K562 (cell line): Measurements from ENCODE around the gene PSME4. TPM values are rescaled to one million over a fixed set of nuclear protein-coding genes. Genes with fewer than 3 reads are reported as not detected.

ENCODE experiments used
- ATAC-seq: fragments of 200-7000 bp; cut with Tn5 transposase; 3 replicates; pipeline ENCODE4 v1.9.1; 2020; ENCODE audit warnings: moderate library complexity
- BruUV-seq: library from RNA; stranded (reverse); fragments of 400-500 nt; replicated peaks from 2 replicates; lab custom pipeline; 2021; lab: Mats Ljungman, UMichigan
- CTCF ChIA-PET: fragments of 300-600 bp; formaldehyde crosslinking; extraction: SDS; loops from one replicate; lab custom pipeline; 2021; ENCODE audit warnings: low intra/inter-chr PET ratio; lab: Yijun Ruan, JAX
- POLR2A ChIA-PET: fragments of 300-600, 350-650 bp; sonication (Branson Sonifier 250); formaldehyde crosslinking; extraction: SDS; loops from one replicate; lab custom pipeline; 2021; ENCODE audit warnings: antibody characterized with exemption, inconsistent platforms; lab: Yijun Ruan, JAX
- DNase-seq, 4 experiments: peaks; one replicate each; pipeline versions ENCODE4 v3.0.0 to v3.0.0-alpha.2; 2011 to 2018; ENCODE audit warnings: low spot score in 3 of 4, mixed read lengths in 3 of 4; ENCODE audit errors: extremely low read depth in 1 of 4
- FAIRE-seq: peaks from 2 replicates; lab custom pipeline; 2011; peaks lifted over from hg19 to GRCh38; lab: Jason Lieb, UNC
- H2AFZ ChIP-seq: 2 replicates; pipeline ENCODE4 v1.6.0; 2011; ENCODE audit warnings: low read depth, low read length, control low read depth, inconsistent platforms
- H3K27ac ChIP-seq: fragments of 200-600 bp; 3 replicates; pipeline ENCODE4 v1.8.0; 2011; ENCODE audit warnings: low read depth, mild to moderate bottlenecking, control low read depth, inconsistent platforms, low read length, moderate library complexity, mixed read lengths; ENCODE audit errors: extremely low read depth
- H3K27me3 ChIP-seq, 2 experiments: fragments of 300-600 bp in 1 of 2; 2 replicates in 1 of 2; 3 replicates in 1 of 2; pipeline versions ENCODE4 v1.6.0 to v1.8.0; 2011; ENCODE audit warnings: inconsistent platforms in 2 of 2, low read length in 2 of 2, mild to moderate bottlenecking in 1 of 2, mixed read lengths in 1 of 2, moderate library complexity in 1 of 2; ENCODE audit not compliant: control insufficient read depth in 2 of 2, insufficient read depth in 2 of 2
- H3K36me3 ChIP-seq: fragments of 300-600 bp; 3 replicates; pipeline ENCODE4 v1.8.0; 2011; ENCODE audit warnings: mild to moderate bottlenecking, low read length, inconsistent platforms; ENCODE audit not compliant: control insufficient read depth, insufficient read depth
- H3K4me1 ChIP-seq, 2 experiments: fragments of 200-600 bp in 1 of 2; replicated peaks in 1 of 2; 2 replicates in 1 of 2; 3 replicates in 1 of 2; pipeline versions ENCODE4 v1.5.1 to v1.8.0; 2011; ENCODE audit warnings: inconsistent platforms in 2 of 2, low read length in 2 of 2, mild to moderate bottlenecking in 1 of 2, mixed read lengths in 1 of 2, moderate library complexity in 1 of 2; ENCODE audit not compliant: control insufficient read depth in 2 of 2, insufficient read depth in 2 of 2
- H3K4me2 ChIP-seq: 2 replicates; pipeline ENCODE4 v1.6.1; 2011; ENCODE audit warnings: low read length, control low read depth, inconsistent platforms, mixed read lengths; ENCODE audit not compliant: insufficient read depth
- H3K4me3 ChIP-seq: fragments of 200-600 bp; sonication (generic), shearing (Covaris generic); 2 replicates; pipeline ENCODE4 v1.5.1; 2016; ENCODE audit warnings: control low read depth, inconsistent platforms
- H3K79me2 ChIP-seq: fragments of 200-600 bp; 3 replicates; pipeline ENCODE4 v1.8.0; 2011; ENCODE audit warnings: low read length, inconsistent platforms; ENCODE audit not compliant: control insufficient read depth, insufficient read depth
- H3K9ac ChIP-seq, 2 experiments: 2 replicates each; pipeline versions ENCODE4 v1.6.0 to v1.6.1; 2011; ENCODE audit warnings: low read depth in 2 of 2, low read length in 2 of 2, control low read depth in 1 of 2, inconsistent platforms in 1 of 2, mild to moderate bottlenecking in 1 of 2, mixed read lengths in 1 of 2; ENCODE audit not compliant: insufficient read depth in 1 of 2
- H3K9me1 ChIP-seq: one replicate; pipeline ENCODE4 v1.6.0; 2011; ENCODE audit warnings: inconsistent platforms, mild to moderate bottlenecking, low read length, moderate library complexity; ENCODE audit not compliant: control insufficient read depth, insufficient read depth
- H3K9me3 ChIP-seq: replicated peaks from 2 replicates; pipeline ENCODE4 v1.5.1; 2011; ENCODE audit warnings: low read depth, low read length, inconsistent platforms; ENCODE audit not compliant: control insufficient read depth, insufficient read depth
- H4K20me1 ChIP-seq: replicated peaks from 2 replicates; pipeline ENCODE4 v1.6.1; 2011; ENCODE audit warnings: low read length, inconsistent platforms, mixed read lengths; ENCODE audit not compliant: control insufficient read depth, insufficient read depth
- OTX1 ChIP-seq: fragments of 450-650 bp; formaldehyde crosslinking; IDR thresholded peaks from 2 replicates; pipeline ENCODE4 v1.4.0; 2022; ENCODE audit warnings: mild to moderate bottlenecking
- PCBP2 ChIP-seq: fragments of 200-400 bp; formaldehyde crosslinking; IDR thresholded peaks from 2 replicates; pipeline ENCODE4 v1.6.1; 2018; ENCODE audit warnings: low read length, low read depth, mild to moderate bottlenecking, moderate library complexity; ENCODE audit not compliant: poor library complexity, severe bottlenecking
- PHF8 ChIP-seq: fragments of 200-600 bp; sonication (generic); IDR thresholded peaks from 2 replicates; pipeline ENCODE4 v1.6.1; 2012; ENCODE audit warnings: mixed run types, mild to moderate bottlenecking, inconsistent platforms, low read length, moderate library complexity, borderline replicate concordance
- ZNF23 ChIP-seq: fragments of 250-450 bp; sonication (Bioruptor Pico); IDR thresholded peaks from 2 replicates; pipeline ENCODE4 v1.4.0; 2020; ENCODE audit warnings: mild to moderate bottlenecking
- ZNF324 ChIP-seq: fragments of 250-450 bp; sonication (Bioruptor Pico); IDR thresholded peaks from 2 replicates; pipeline ENCODE4 v1.4.0; 2020; ENCODE audit warnings: mild to moderate bottlenecking
- ZNF347 ChIP-seq: fragments of 450-650 bp; formaldehyde crosslinking; IDR thresholded peaks from 2 replicates; pipeline ENCODE4 v1.4.0; 2020; ENCODE audit warnings: low read depth, mild to moderate bottlenecking, moderate library complexity
- ZNF551 ChIP-seq: fragments of 250-450 bp; sonication (Bioruptor Pico); IDR thresholded peaks from 2 replicates; pipeline ENCODE4 v1.5.0; 2021; ENCODE audit warnings: mild to moderate bottlenecking, moderate library complexity
- WGBS: fragments of 100-300 bp; shearing (Covaris generic); methylation state at CpG from one replicate; pipeline ENCODE4 v1.1.6; 2016; ENCODE audit warnings: low coverage, mixed read lengths; ENCODE audit not compliant: insufficient coverage; ENCODE audit errors: missing lambda C conversion rate; 5-methylcytosine and 5-hydroxymethylcytosine counted together
- in situ Hi-C: fragments of 300-500 bp; cut with MboI; formaldehyde crosslinking; loops from 4 replicates; pipeline ENCODE4 v1.15.0; 2018; ENCODE audit warnings: inconsistent platforms, mixed read lengths
- intact Hi-C: fragments of 100-400 bp; cut with micrococcal nuclease; formaldehyde crosslinking; loops from 2 replicates; pipeline ENCODE4 v1.14.2; 2022
- polyA plus RNA-seq, 8 experiments: library from polyadenylated mRNA; depleted of rRNA in 4 of 8; stranded (reverse) in 5 of 8; unstranded in 3 of 8; fragments of >200 nt; fragmentation: Nextera tagmentation in 2 of 8; fragmentation: Illumina TruSeq in 1 of 8; extraction: Ambion mirVana in 2 of 8; extraction: Trizol in 1 of 8; gene quantifications; 2 replicates each; pipeline versions ENCODE4 v1.2.1 to v1.2.3, GENCODE V29; 2011 to 2014; ENCODE audit warnings: inconsistent platforms in 1 of 8, missing spikeins in 1 of 8
- total RNA-seq, 7 experiments: library from RNA; depleted of rRNA in 6 of 7; stranded (reverse); fragments of >200 nt in 6 of 7; fragmentation: Illumina TruSeq in 2 of 7; extraction: Trizol in 2 of 7; gene quantifications; 2 replicates each; pipeline versions ENCODE4 v1.2.1 to v1.2.3, GENCODE V29; 2011 to 2021; ENCODE audit warnings: low replicate concordance in 1 of 7
- TF ChIP-seq, protein P1 (sequence below), 2 experiments: fragments of 450-650 bp in 1 of 2; sonication (generic) in 1 of 2; formaldehyde crosslinking; conservative IDR thresholded peaks; 2 replicates each; pipeline versions ENCODE4 v1.4.0 to v1.8.1; 2020 to 2022; ENCODE audit warnings: mild to moderate bottlenecking in 1 of 2, missing genetic modification reagents in 1 of 2
- TF ChIP-seq, protein P2 (sequence below), 3 experiments: IDR thresholded peaks in 2 of 3; conservative IDR thresholded peaks in 1 of 3; 2 replicates each; pipeline ENCODE4 v1.5.1; 2011 to 2012; ENCODE audit warnings: low read length in 3 of 3, mild to moderate bottlenecking in 3 of 3, control low read depth in 2 of 3, improper control_type of control experiment in 1 of 3, inconsistent platforms in 1 of 3, low read depth in 1 of 3, mixed read lengths in 1 of 3, moderate library complexity in 1 of 3; ENCODE audit not compliant: insufficient read depth in 2 of 3
- TF ChIP-seq, protein P3 (sequence below): fragments of 250-450 bp; sonication (Bioruptor Pico); IDR thresholded peaks from 2 replicates; pipeline ENCODE4 v1.9.0; 2021; ENCODE audit warnings: mild to moderate bottlenecking
- TF ChIP-seq, protein P4 (sequence below), 2 experiments: fragments of 450-650 bp in 1 of 2; IDR thresholded peaks; 2 replicates each; pipeline ENCODE4 v1.6.1; 2011 to 2017; ENCODE audit warnings: low read depth in 2 of 2, antibody characterized with exemption in 1 of 2, borderline replicate concordance in 1 of 2, low read length in 1 of 2, mild to moderate bottlenecking in 1 of 2, mixed read lengths in 1 of 2; ENCODE audit not compliant: control insufficient read depth in 1 of 2
- TF ChIP-seq, protein P5 (sequence below): fragments of 450-650 bp; IDR thresholded peaks from 2 replicates; pipeline ENCODE4 v1.6.1; 2016; ENCODE audit warnings: antibody characterized with exemption

Gene PSME4
- total and polyA plus RNA-seq, 9 of the 15 experiments (the other 6 are each of a cell fraction or from before 2014, with no cell fraction given), result 24.3 to 77.8 (median 40.5) TPM

DNA sequence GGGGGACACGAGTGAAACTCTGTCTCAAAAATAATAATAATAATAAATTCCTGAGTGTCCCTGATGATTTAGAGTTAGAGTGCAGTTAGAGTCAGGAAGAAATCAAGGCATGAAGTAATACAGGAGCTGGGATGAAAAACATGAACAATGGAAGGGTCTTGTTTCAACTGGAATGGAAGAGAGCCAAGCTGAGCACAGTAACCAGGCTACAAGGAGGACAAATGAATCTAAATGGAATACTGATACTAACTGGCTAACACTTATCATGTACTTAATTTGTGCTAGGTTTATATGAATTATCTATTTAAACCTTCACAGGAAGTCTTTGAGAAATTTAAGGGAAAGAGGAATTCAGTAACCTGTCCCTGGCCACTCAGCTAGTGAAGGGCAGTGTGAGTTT, 38.8 kb upstream of the PSME4 start (continued):
- TF ChIP-seq, protein P1, sequence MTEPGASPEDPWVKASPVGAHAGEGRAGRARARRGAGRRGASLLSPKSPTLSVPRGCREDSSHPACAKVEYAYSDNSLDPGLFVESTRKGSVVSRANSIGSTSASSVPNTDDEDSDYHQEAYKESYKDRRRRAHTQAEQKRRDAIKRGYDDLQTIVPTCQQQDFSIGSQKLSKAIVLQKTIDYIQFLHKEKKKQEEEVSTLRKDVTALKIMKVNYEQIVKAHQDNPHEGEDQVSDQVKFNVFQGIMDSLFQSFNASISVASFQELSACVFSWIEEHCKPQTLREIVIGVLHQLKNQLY (CRISPR knock-in tag; conservative IDR thresholded peaks at IDR 0.05), result no peak

DNA sequence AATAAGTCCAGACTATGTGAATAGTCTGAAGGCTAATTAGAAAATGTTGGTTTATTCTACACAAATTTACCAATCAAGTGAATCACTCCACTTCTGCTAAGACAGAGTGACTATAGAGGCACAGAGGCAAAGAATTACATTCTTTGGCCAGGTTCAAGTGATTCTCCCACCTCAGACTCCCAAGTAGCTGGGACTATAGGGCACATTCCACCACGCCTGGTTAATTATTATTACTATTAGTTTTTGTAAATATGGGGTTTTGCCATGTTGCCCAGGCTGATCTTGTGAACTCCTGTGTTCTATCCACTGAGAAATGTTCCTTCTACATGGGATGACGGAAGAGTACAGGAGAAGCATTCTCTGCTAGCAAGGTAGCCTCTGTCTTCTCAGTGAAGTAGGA, 37.6 kb upstream of the PSME4 start:
- TF ChIP-seq, protein P2, sequence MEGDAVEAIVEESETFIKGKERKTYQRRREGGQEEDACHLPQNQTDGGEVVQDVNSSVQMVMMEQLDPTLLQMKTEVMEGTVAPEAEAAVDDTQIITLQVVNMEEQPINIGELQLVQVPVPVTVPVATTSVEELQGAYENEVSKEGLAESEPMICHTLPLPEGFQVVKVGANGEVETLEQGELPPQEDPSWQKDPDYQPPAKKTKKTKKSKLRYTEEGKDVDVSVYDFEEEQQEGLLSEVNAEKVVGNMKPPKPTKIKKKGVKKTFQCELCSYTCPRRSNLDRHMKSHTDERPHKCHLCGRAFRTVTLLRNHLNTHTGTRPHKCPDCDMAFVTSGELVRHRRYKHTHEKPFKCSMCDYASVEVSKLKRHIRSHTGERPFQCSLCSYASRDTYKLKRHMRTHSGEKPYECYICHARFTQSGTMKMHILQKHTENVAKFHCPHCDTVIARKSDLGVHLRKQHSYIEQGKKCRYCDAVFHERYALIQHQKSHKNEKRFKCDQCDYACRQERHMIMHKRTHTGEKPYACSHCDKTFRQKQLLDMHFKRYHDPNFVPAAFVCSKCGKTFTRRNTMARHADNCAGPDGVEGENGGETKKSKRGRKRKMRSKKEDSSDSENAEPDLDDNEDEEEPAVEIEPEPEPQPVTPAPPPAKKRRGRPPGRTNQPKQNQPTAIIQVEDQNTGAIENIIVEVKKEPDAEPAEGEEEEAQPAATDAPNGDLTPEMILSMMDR (IDR thresholded peaks at IDR 0.05 in 2 of 3, conservative IDR thresholded peaks at IDR 0.05 in 1 of 3; ENCODE audit: insufficient read depth in 2 of 3, low read depth in 1 of 3, low read length in 3 of 3), result no peak
- TF ChIP-seq OTX1 (CRISPR knock-in tag) (no peak), ZNF324 (CRISPR knock-in tag) (no peak), ZNF23 (CRISPR knock-in tag) (no peak), PHF8 (no peak), PCBP2 (no peak), ZNF347 (CRISPR knock-in tag) (no peak), ZNF551 (CRISPR knock-in tag) (no peak)
- TF ChIP-seq, protein P3, sequence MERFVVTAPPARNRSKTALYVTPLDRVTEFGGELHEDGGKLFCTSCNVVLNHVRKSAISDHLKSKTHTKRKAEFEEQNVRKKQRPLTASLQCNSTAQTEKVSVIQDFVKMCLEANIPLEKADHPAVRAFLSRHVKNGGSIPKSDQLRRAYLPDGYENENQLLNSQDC, result no peak
- TF ChIP-seq, protein P4, sequence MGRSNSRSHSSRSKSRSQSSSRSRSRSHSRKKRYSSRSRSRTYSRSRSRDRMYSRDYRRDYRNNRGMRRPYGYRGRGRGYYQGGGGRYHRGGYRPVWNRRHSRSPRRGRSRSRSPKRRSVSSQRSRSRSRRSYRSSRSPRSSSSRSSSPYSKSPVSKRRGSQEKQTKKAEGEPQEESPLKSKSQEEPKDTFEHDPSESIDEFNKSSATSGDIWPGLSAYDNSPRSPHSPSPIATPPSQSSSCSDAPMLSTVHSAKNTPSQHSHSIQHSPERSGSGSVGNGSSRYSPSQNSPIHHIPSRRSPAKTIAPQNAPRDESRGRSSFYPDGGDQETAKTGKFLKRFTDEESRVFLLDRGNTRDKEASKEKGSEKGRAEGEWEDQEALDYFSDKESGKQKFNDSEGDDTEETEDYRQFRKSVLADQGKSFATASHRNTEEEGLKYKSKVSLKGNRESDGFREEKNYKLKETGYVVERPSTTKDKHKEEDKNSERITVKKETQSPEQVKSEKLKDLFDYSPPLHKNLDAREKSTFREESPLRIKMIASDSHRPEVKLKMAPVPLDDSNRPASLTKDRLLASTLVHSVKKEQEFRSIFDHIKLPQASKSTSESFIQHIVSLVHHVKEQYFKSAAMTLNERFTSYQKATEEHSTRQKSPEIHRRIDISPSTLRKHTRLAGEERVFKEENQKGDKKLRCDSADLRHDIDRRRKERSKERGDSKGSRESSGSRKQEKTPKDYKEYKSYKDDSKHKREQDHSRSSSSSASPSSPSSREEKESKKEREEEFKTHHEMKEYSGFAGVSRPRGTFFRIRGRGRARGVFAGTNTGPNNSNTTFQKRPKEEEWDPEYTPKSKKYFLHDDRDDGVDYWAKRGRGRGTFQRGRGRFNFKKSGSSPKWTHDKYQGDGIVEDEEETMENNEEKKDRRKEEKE (IDR thresholded peaks at IDR 0.05; ENCODE audit: borderline replicate concordance in 1 of 2, control insufficient read depth in 1 of 2, low read depth in 2 of 2, low read length in 1 of 2), result no peak
- TF ChIP-seq, protein P5, sequence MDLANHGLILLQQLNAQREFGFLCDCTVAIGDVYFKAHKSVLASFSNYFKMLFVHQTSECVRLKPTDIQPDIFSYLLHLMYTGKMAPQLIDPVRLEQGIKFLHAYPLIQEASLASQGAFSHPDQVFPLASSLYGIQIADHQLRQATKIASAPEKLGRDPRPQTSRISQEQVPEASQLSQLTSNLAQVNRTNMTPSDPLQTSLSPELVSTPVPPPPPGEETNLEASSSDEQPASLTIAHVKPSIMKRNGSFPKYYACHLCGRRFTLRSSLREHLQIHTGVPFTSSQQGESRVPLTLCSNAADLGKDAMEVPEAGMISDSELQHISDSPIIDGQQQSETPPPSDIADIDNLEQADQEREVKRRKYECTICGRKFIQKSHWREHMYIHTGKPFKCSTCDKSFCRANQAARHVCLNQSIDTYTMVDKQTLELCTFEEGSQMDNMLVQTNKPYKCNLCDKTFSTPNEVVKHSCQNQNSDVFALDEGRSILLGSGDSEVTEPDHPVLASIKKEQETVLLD, result no peak
- no peaks in the 10 kb centered on the region; a peak in 1 of 5 replicates for H3K4me1 ChIP-seq
- BruUV-seq, result no TSS peak
- H3K9me1 ChIP-seq, result no peaks in the 10 kb centered on the region
- H4K20me1 ChIP-seq, result no peaks in the 10 kb centered on the region
- WGBS, result 71% methylated on average over 2 of the region's 2 CpGs
- H2AFZ ChIP-seq, result no peak overlapping the region
- ChIA-PET CTCF (no interaction called here), POLR2A (no interaction called here)
- no peak for ATAC-seq
- no peak overlapping the region for H3K4me2 ChIP-seq
- FAIRE-seq, result no peak
- no peak for DNase-seq
- intact Hi-C loops (no loop called here), in situ Hi-C loops (no loop called here)
- no peaks in the 10 kb centered on the region; the same call in 2 of the 3 replicates for H3K36me3 ChIP-seq
- no peak overlapping the region for H3K27ac ChIP-seq
- no peaks in the 10 kb centered on the region for H3K9me3 ChIP-seq
- H3K27me3 ChIP-seq, result no peaks in the 10 kb centered on the region
- no peak overlapping the region for H3K4me3 ChIP-seq
- H3K9ac ChIP-seq, result no peak overlapping the region
- no peaks in the 10 kb centered on the region for H3K79me2 ChIP-seq
